ENCODE data around the gene CACYBP.
"Not testable (repeated sequence)": the region's sequence is repeated elsewhere in the genome, so short reads cannot be mapped to it uniquely, and the experiment has no call there.

CACYBP gene

DNA sequence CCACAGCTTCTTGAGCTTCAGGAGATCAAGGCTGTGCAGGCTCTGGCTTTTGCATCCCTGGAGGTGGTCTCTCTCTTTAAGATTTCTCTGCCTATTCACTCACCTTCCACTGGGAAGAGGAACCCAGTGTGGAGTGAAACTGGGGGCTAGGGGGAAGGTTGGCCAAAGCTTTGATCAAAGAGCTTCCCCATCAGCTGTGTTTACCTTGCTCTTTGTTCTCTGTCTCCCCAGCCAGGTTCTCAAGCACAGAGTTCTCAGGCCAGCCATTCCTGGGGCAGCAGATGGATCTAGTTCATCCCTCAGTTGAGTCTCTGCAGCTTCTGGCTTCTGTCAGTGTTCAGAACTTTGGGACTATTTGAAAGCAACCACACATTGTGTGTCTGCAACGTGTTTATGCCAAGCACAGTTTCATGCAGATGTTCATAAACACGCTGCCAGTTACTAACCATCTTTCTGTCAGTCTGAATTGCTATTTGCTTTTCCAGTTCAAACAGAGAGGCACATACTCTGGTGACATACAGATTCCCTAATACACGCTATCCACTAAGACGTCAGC, 40.7 kb downstream of the CACYBP start:
- Histone ChIP-seq H3K27me3 (no peaks in the 10 kb centered on the region), H3K9me3 (no peaks in the 10 kb centered on the region), H3K4me3 (ENCODE audit: low read depth in 1 of 2, low read length in 1 of 2) (no peak overlapping the region), H3K36me3 (no peaks in the 10 kb centered on the region), H3K27ac (no peak overlapping the region), H3K4me1 (ENCODE audit: control insufficient read depth in 1 of 2, insufficient read depth in 1 of 2, low read depth in 1 of 2, low read length in 1 of 2) (no peaks in the 10 kb centered on the region)
- TF ChIP-seq, protein P1, sequence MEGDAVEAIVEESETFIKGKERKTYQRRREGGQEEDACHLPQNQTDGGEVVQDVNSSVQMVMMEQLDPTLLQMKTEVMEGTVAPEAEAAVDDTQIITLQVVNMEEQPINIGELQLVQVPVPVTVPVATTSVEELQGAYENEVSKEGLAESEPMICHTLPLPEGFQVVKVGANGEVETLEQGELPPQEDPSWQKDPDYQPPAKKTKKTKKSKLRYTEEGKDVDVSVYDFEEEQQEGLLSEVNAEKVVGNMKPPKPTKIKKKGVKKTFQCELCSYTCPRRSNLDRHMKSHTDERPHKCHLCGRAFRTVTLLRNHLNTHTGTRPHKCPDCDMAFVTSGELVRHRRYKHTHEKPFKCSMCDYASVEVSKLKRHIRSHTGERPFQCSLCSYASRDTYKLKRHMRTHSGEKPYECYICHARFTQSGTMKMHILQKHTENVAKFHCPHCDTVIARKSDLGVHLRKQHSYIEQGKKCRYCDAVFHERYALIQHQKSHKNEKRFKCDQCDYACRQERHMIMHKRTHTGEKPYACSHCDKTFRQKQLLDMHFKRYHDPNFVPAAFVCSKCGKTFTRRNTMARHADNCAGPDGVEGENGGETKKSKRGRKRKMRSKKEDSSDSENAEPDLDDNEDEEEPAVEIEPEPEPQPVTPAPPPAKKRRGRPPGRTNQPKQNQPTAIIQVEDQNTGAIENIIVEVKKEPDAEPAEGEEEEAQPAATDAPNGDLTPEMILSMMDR (IDR thresholded peaks at IDR 0.05) = no peak

DNA sequence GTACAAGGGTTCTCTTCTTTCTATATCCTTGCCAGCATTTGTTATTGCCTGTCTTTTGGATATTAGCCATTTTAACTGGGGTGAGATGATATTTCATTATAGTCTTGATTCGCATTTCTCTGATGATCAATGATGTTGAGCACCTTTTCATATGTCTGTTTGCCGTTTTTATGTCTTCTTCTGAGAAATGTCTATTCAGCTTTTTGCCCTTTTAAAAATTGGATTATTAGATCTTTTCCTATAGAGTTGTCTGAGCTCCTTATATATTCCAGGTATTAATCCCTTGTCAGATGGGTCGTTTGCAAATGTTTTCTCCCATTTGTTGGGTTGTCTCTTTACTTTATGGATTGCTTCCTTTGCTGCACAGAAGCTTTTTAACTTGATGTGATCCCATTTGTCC, 42.9 kb downstream of the CACYBP start:
- TF ChIP-seq, protein P1 (IDR thresholded peaks at IDR 0.05) = no peak
- Histone ChIP-seq H3K9me3 (no peaks in the 10 kb centered on the region), H3K27me3 (no peaks in the 10 kb centered on the region), H3K36me3 (no peaks in the 10 kb centered on the region), H3K4me3 (ENCODE audit: low read depth in 1 of 2, low read length in 1 of 2) (no peak overlapping the region), H3K27ac (no peak overlapping the region), H3K4me1 (ENCODE audit: control insufficient read depth in 1 of 2, insufficient read depth in 1 of 2, low read depth in 1 of 2, low read length in 1 of 2) (no peaks in the 10 kb centered on the region)

DNA sequence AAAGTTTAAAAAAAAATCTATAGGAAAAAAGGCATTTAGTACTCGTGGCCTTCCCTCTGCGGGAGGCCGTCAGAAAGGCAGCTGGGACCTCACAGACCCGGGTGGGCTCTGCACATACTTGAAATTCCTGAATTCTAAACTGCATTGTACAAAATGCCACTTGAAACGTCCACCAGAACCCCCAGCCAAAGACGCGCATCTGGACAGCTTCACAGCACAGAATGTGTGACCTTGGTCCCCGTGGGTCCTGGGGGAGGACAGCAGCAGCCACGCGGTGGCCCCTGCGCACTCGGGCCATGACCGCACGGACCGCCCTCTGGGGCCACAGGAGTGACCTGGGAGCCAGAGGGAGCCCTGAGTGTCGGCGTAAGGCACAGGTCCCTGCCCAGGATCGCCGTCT, 44.1 kb downstream of the CACYBP start:
- no peaks in the 10 kb centered on the region for H3K27me3 ChIP-seq
- TF ChIP-seq, protein P1 (IDR thresholded peaks at IDR 0.05) = no peak
- H3K36me3 ChIP-seq = no peaks in the 10 kb centered on the region

DNA sequence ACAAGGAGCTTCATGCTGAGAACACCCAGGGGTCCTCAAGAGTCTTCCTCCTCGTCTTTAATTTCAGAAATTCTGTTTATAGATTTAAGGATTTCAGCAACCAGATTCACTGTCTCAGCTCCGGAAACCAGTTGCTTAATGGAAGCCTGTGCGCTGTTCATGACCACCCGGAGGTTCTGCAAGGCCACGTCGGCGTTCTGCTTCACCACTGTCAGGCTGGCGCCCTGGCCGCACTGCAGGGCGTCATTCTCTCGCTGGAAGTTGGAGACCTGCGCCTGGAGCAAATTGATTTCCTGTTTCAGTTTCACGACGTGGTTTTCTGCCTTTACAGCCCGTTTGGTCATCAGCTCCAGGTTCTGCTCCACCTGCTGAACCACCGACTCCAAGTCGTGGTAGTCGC, 44.8 kb downstream of the CACYBP start:
- not testable (repeated sequence) for H3K4me1 ChIP-seq (ENCODE audit: control insufficient read depth in 1 of 2, insufficient read depth in 1 of 2, low read depth in 1 of 2, low read length in 1 of 2); H3K4me3 ChIP-seq (ENCODE audit: low read depth in 1 of 2, low read length in 1 of 2); H3K9me3 ChIP-seq; H3K36me3 ChIP-seq; H3K27me3 ChIP-seq; H3K27ac ChIP-seq

More for the DNA sequence above, 44.1 kb downstream of the CACYBP start:
- no peaks in the 10 kb centered on the region for H3K4me1 ChIP-seq (ENCODE audit: control insufficient read depth in 1 of 2, insufficient read depth in 1 of 2, low read depth in 1 of 2, low read length in 1 of 2)
- H3K4me3 ChIP-seq (ENCODE audit: low read depth in 1 of 2, low read length in 1 of 2) = no peak overlapping the region
- H3K9me3 ChIP-seq = no peaks in the 10 kb centered on the region
- H3K27ac ChIP-seq = no peak overlapping the region

DNA sequence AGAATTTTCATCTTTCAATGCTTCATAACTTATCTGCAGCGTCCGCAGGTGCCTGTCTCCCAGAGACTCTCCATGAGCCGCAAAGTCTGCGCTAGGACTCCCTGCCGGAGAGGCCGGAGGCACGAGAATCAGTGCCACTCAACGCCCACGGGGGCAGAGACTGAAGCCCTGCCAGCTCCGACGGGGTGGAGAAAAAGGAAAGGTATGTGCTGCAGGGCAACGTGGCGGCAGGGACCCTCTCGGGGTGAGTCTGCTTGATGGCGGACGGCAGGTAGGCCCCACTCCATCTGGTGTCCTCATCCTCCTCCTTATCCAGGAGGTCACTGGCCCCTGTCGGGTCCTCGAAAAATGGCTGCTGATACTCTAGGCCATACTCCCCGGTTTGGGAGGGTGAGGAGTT, 45.4 kb downstream of the CACYBP start:
- TF ChIP-seq, protein P1 (IDR thresholded peaks at IDR 0.05) = no peak
- Histone ChIP-seq H3K9me3 (no peaks in the 10 kb centered on the region), H3K4me1 (ENCODE audit: control insufficient read depth in 1 of 2, insufficient read depth in 1 of 2, low read depth in 1 of 2, low read length in 1 of 2) (no peaks in the 10 kb centered on the region), H3K4me3 (ENCODE audit: low read depth in 1 of 2, low read length in 1 of 2) (no peak overlapping the region), H3K27ac (no peak overlapping the region), H3K27me3 (no peaks in the 10 kb centered on the region), H3K36me3 (no peaks in the 10 kb centered on the region)

DNA sequence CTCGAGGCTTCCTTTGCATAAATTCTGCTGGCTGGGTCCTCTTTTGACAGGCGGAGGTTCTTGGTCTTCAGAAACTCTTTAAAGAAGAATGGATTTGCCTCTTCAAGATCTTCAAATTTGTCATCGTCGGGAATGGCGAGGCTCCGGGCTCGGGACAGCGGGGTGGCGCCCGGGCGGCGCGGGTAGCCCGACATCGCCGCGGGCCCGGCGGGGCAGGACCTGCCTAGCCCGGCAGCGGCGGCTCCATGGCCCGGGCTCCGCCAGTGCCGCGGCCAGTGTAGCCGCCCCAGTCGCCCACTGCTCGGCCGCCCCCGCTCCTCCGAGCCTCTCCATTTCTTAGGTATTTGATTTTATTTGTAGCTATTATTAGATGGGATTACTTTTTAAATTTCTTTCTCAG, 45.8 kb downstream of the CACYBP start:
- H3K27me3 ChIP-seq = no peaks in the 10 kb centered on the region
- H3K9me3 ChIP-seq = no peaks in the 10 kb centered on the region
- TF ChIP-seq, protein P1 (IDR thresholded peaks at IDR 0.05) = no peak
- H3K27ac ChIP-seq = no peak overlapping the region
- no peaks in the 10 kb centered on the region for H3K4me1 ChIP-seq (ENCODE audit: control insufficient read depth in 1 of 2, insufficient read depth in 1 of 2, low read depth in 1 of 2, low read length in 1 of 2)
- H3K4me3 ChIP-seq (ENCODE audit: low read depth in 1 of 2, low read length in 1 of 2) = no peak overlapping the region
- H3K36me3 ChIP-seq = no peaks in the 10 kb centered on the region
